H9 (cell line): ENCODE results near the gene SDHA. TPM values are rescaled to one million over a fixed set of nuclear protein-coding genes. Genes with fewer than 3 reads are reported as not detected.

Source experiments
- DNase-seq: peaks from one replicate; pipeline ENCODE4 v3.0.0-alpha.2; 2017
- H2AFZ ChIP-seq: one replicate; pipeline ENCODE4 v1.6.1; 2013; ENCODE audit warnings: mild to moderate bottlenecking, low read length, control low read depth, moderate library complexity
- H2AK5ac ChIP-seq: 2 replicates; pipeline ENCODE4 v1.6.1; 2013; ENCODE audit warnings: low read length, control low read depth, mixed read lengths; ENCODE audit not compliant: insufficient read length
- H2BK120ac ChIP-seq: one replicate; pipeline ENCODE4 v1.6.1; 2013; ENCODE audit warnings: low read depth, mild to moderate bottlenecking, low read length, control low read depth, inconsistent platforms; ENCODE audit not compliant: poor library complexity, severe bottlenecking
- H2BK12ac ChIP-seq: 2 replicates; pipeline ENCODE4 v1.6.1; 2013; ENCODE audit warnings: low read length, control low read depth, mixed read lengths, low read depth; ENCODE audit not compliant: insufficient read length
- H2BK15ac ChIP-seq: 2 replicates; pipeline ENCODE4 v1.6.1; 2013; ENCODE audit warnings: low read depth, low read length, control low read depth
- H2BK20ac ChIP-seq: one replicate; pipeline ENCODE4 v1.6.1; 2013; ENCODE audit warnings: low read depth, mild to moderate bottlenecking, low read length, control low read depth, inconsistent platforms; ENCODE audit not compliant: poor library complexity, severe bottlenecking
- H2BK5ac ChIP-seq: 2 replicates; pipeline ENCODE4 v1.6.1; 2013; ENCODE audit warnings: low read length, control low read depth, mixed read lengths; ENCODE audit not compliant: insufficient read length
- H3K14ac ChIP-seq: 2 replicates; pipeline ENCODE4 v1.6.1; 2013; ENCODE audit warnings: low read length, control low read depth; ENCODE audit not compliant: insufficient read depth
- H3K18ac ChIP-seq: 2 replicates; pipeline ENCODE4 v1.6.1; 2013; ENCODE audit warnings: low read depth, mild to moderate bottlenecking, mixed read lengths, low read length, control low read depth; ENCODE audit not compliant: insufficient read length
- H3K23ac ChIP-seq: 2 replicates; pipeline ENCODE4 v1.6.1; 2013; ENCODE audit warnings: low read length, control low read depth, mixed read lengths, low read depth; ENCODE audit not compliant: insufficient read length
- H3K23me2 ChIP-seq: 2 replicates; pipeline ENCODE4 v1.6.1; 2013; ENCODE audit warnings: low read depth, mild to moderate bottlenecking, mixed read lengths, low read length, control low read depth; ENCODE audit not compliant: insufficient read length, poor library complexity, severe bottlenecking
- H3K27ac ChIP-seq: 2 replicates; pipeline ENCODE4 v1.5.1; 2013; ENCODE audit warnings: low read length, control low read depth, mixed read lengths, low read depth; ENCODE audit not compliant: insufficient read length
- H3K27me3 ChIP-seq: 2 replicates; pipeline ENCODE4 v1.6.1; 2013; ENCODE audit warnings: low read length, control low read depth, inconsistent platforms; ENCODE audit not compliant: insufficient read depth
- H3K4ac ChIP-seq: 2 replicates; pipeline ENCODE4 v1.6.1; 2013; ENCODE audit warnings: low read depth, mild to moderate bottlenecking, control low read depth, inconsistent platforms, low read length, moderate library complexity
- H3K4me1 ChIP-seq: 2 replicates; pipeline ENCODE4 v1.6.1; 2013; ENCODE audit warnings: low read length, control low read depth, inconsistent platforms; ENCODE audit not compliant: insufficient read depth
- H3K4me2 ChIP-seq: 2 replicates; pipeline ENCODE4 v1.6.1; 2013; ENCODE audit warnings: low read length, control low read depth, mixed read lengths; ENCODE audit not compliant: insufficient read length, insufficient read depth
- H3K56ac ChIP-seq: 2 replicates; pipeline ENCODE4 v1.6.1; 2013; ENCODE audit warnings: low read depth, mild to moderate bottlenecking, mixed read lengths, low read length, control low read depth; ENCODE audit not compliant: insufficient read length
- H3K79me1 ChIP-seq: 2 replicates; pipeline ENCODE4 v1.6.1; 2013; ENCODE audit warnings: low read depth, mild to moderate bottlenecking, moderate library complexity, low read length, control low read depth, inconsistent platforms; ENCODE audit not compliant: insufficient read depth, poor library complexity, severe bottlenecking
- H3K79me2 ChIP-seq: 2 replicates; pipeline ENCODE4 v1.6.1; 2013; ENCODE audit warnings: low read length, control low read depth, inconsistent platforms; ENCODE audit not compliant: insufficient read depth
- H3K9ac ChIP-seq: 2 replicates; pipeline ENCODE4 v1.6.1; 2013; ENCODE audit warnings: low read length, control low read depth, mixed read lengths; ENCODE audit not compliant: insufficient read length; ENCODE audit errors: extremely low read depth
- H3K9me3 ChIP-seq: one replicate; pipeline ENCODE4 v1.6.1; 2013; ENCODE audit warnings: low read depth, low read length, inconsistent platforms; ENCODE audit not compliant: control insufficient read depth
- H3T11ph ChIP-seq: one replicate; pipeline ENCODE4 v1.6.1; 2013; ENCODE audit warnings: mild to moderate bottlenecking, low read length, control low read depth, inconsistent platforms
- H4K20me1 ChIP-seq: one replicate; pipeline ENCODE4 v1.6.1; 2013; ENCODE audit not compliant: control insufficient read depth, insufficient read length, insufficient read depth
- H4K5ac ChIP-seq: 2 replicates; pipeline ENCODE4 v1.6.1; 2013; ENCODE audit warnings: low read depth, mild to moderate bottlenecking, mixed read lengths, low read length, control low read depth; ENCODE audit not compliant: insufficient read length
- H4K8ac ChIP-seq: replicated peaks from 2 replicates; pipeline ENCODE4 v1.6.1; 2013; ENCODE audit warnings: low read length, control low read depth, mixed read lengths, low read depth; ENCODE audit not compliant: insufficient read length
- H4K91ac ChIP-seq: 2 replicates; pipeline ENCODE4 v1.6.1; 2013; ENCODE audit warnings: low read depth, mild to moderate bottlenecking, moderate library complexity, mixed read lengths, low read length, control low read depth; ENCODE audit not compliant: insufficient read length
- H3K27ac Mint-ChIP-seq, 3 experiments: 2 replicates in 2 of 3; 3 replicates in 1 of 3; pipeline ENCODE4 v1.8.0; 2020 to 2021; ENCODE audit warnings: mixed read lengths in 3 of 3, mild to moderate bottlenecking in 1 of 3, moderate library complexity in 1 of 3
- H3K27me3 Mint-ChIP-seq: 2 replicates; pipeline ENCODE4 v1.8.0; 2021; ENCODE audit warnings: low read depth, mild to moderate bottlenecking, moderate library complexity, mixed read lengths
- H3K36me3 Mint-ChIP-seq, 3 experiments: 2 replicates in 2 of 3; 3 replicates in 1 of 3; pipeline ENCODE4 v1.8.0; 2020 to 2021; ENCODE audit warnings: low read depth in 3 of 3, mixed read lengths in 3 of 3; ENCODE audit not compliant: insufficient read depth in 1 of 3
- H3K4me1 Mint-ChIP-seq, 2 experiments: 2 replicates each; pipeline ENCODE4 v1.8.0; 2020; ENCODE audit warnings: mixed read lengths in 2 of 2
- H3K4me3 Mint-ChIP-seq, 2 experiments: 2 replicates in 1 of 2; 3 replicates in 1 of 2; pipeline ENCODE4 v1.8.0; 2020 to 2021; ENCODE audit warnings: mild to moderate bottlenecking in 2 of 2, mixed read lengths in 2 of 2, moderate library complexity in 1 of 2
- H3K9me3 Mint-ChIP-seq, 2 experiments: 2 replicates in 1 of 2; 3 replicates in 1 of 2; pipeline ENCODE4 v1.8.0; 2020; ENCODE audit warnings: mild to moderate bottlenecking in 2 of 2, mixed read lengths in 2 of 2, moderate library complexity in 1 of 2
- total RNA-seq: library from RNA; stranded (reverse); gene quantifications from 2 replicates; pipeline ENCODE4 v1.2.1, GENCODE V29; 2021
- TF ChIP-seq, protein P1 (sequence below): fragments of 200-600 bp; sonication (generic); conservative IDR thresholded peaks from 3 replicates; pipeline ENCODE4 v1.8.0; 2021; ENCODE audit warnings: antibody characterized with exemption, mild to moderate bottlenecking

The SDHA gene
- total RNA-seq, 1 experiment from 2014 or later, result 84.8 TPM

GRCh38 chr5:204462-204861 is 13.7 kb upstream of the SDHA start:
- H2BK20ac ChIP-seq, result no peak overlapping the region
- H2BK15ac ChIP-seq, result no peak overlapping the region
- H3K4me2 ChIP-seq, result no peak overlapping the region
- H3K27ac Mint-ChIP-seq, result no peak overlapping the region
- peaks cover 17 to 26% of the 10 kb centered on the region in 2 experiments for H3K4me1 Mint-ChIP-seq
- H2BK120ac ChIP-seq, result no peak overlapping the region
- H3K56ac ChIP-seq, result no peak overlapping the region
- no peak for DNase-seq
- no peak overlapping the region for H4K5ac ChIP-seq
- no peaks in the 10 kb centered on the region for H3K9me3 Mint-ChIP-seq
- no peak overlapping the region for H2AFZ ChIP-seq
- H3K9me3 ChIP-seq, result no peaks in the 10 kb centered on the region
- H3K27me3 Mint-ChIP-seq, result no peaks in the 10 kb centered on the region
- no peak overlapping the region for H3K27ac ChIP-seq
- H2AK5ac ChIP-seq, result no peak overlapping the region
- H3K23me2 ChIP-seq, result no peaks in the 10 kb centered on the region
- no peak overlapping the region for H4K8ac ChIP-seq
- no peak overlapping the region for H3K9ac ChIP-seq
- H3K79me1 ChIP-seq, result peaks cover 10% of the 10 kb centered on the region
- no peak overlapping the region for H3K4ac ChIP-seq
- H3T11ph ChIP-seq, result no peak overlapping the region
- H3K4me3 Mint-ChIP-seq, result no peak overlapping the region
- no peaks in the 10 kb centered on the region for H3K27me3 ChIP-seq
- peaks cover 4 to 31% (median 28%) of the 10 kb centered on the region in 3 experiments; a peak in 6 of 7 replicates for H3K36me3 Mint-ChIP-seq
- no peak overlapping the region for H2BK5ac ChIP-seq
- H2BK12ac ChIP-seq, result no peak overlapping the region
- no peak overlapping the region for H3K14ac ChIP-seq
- no peak overlapping the region for H3K18ac ChIP-seq
- H3K23ac ChIP-seq, result no peak overlapping the region
- H3K4me1 ChIP-seq, result peaks cover 3% of the 10 kb centered on the region; the same call in 1 of the 2 replicates
- TF ChIP-seq, protein P1, sequence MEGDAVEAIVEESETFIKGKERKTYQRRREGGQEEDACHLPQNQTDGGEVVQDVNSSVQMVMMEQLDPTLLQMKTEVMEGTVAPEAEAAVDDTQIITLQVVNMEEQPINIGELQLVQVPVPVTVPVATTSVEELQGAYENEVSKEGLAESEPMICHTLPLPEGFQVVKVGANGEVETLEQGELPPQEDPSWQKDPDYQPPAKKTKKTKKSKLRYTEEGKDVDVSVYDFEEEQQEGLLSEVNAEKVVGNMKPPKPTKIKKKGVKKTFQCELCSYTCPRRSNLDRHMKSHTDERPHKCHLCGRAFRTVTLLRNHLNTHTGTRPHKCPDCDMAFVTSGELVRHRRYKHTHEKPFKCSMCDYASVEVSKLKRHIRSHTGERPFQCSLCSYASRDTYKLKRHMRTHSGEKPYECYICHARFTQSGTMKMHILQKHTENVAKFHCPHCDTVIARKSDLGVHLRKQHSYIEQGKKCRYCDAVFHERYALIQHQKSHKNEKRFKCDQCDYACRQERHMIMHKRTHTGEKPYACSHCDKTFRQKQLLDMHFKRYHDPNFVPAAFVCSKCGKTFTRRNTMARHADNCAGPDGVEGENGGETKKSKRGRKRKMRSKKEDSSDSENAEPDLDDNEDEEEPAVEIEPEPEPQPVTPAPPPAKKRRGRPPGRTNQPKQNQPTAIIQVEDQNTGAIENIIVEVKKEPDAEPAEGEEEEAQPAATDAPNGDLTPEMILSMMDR, result no peak
- no peaks in the 10 kb centered on the region for H4K20me1 ChIP-seq
- H3K79me2 ChIP-seq, result peaks cover 6% of the 10 kb centered on the region
- H4K91ac ChIP-seq, result no peak overlapping the region
